Endodermal cell (in vitro differentiated cells): ENCODE data around the gene NR1D2. TPM values are rescaled to one million over a fixed set of nuclear protein-coding genes. Genes with fewer than 3 reads are reported as not detected.

ENCODE experiments used
- DNase-seq: peaks from one replicate; pipeline ENCODE4 v3.0.0-alpha.2; 2017
- H3K27ac ChIP-seq: 2 replicates; pipeline ENCODE4 v1.5.1; 2013; ENCODE audit warnings: mild to moderate bottlenecking, low read depth, low read length, moderate library complexity
- H3K27me3 ChIP-seq: 2 replicates; pipeline ENCODE4 v1.6.1; 2013; ENCODE audit warnings: mild to moderate bottlenecking, low read length, moderate library complexity; ENCODE audit not compliant: insufficient read depth, control insufficient read depth, poor library complexity, severe bottlenecking
- H3K36me3 ChIP-seq: 2 replicates; pipeline ENCODE4 v1.7.0; 2013; ENCODE audit warnings: mild to moderate bottlenecking, low read length, moderate library complexity; ENCODE audit not compliant: control insufficient read depth, insufficient read depth
- H3K4me1 ChIP-seq: one replicate; pipeline ENCODE4 v1.7.0; 2013; ENCODE audit warnings: low read length; ENCODE audit not compliant: control insufficient read depth, insufficient read depth
- H3K4me3 ChIP-seq: 2 replicates; pipeline ENCODE4 v1.5.1; 2013; ENCODE audit warnings: mild to moderate bottlenecking, low read length, moderate library complexity
- H3K9ac ChIP-seq: 2 replicates; pipeline ENCODE4 v1.6.1; 2013; ENCODE audit warnings: mild to moderate bottlenecking, low read length, moderate library complexity; ENCODE audit not compliant: poor library complexity, severe bottlenecking; ENCODE audit errors: extremely low read depth
- H3K9me3 ChIP-seq: 2 replicates; pipeline ENCODE4 v1.6.1; 2013; ENCODE audit warnings: mild to moderate bottlenecking, low read length, moderate library complexity; ENCODE audit not compliant: control insufficient read depth
- H3K27ac Mint-ChIP-seq: 2 replicates; pipeline ENCODE4 v1.8.0; 2020; ENCODE audit warnings: mixed read lengths
- H3K27me3 Mint-ChIP-seq: 2 replicates; pipeline ENCODE4 v1.8.0; 2021; ENCODE audit warnings: mild to moderate bottlenecking, mixed read lengths; ENCODE audit not compliant: insufficient read depth
- H3K36me3 Mint-ChIP-seq: 2 replicates; pipeline ENCODE4 v1.8.0; 2020; ENCODE audit warnings: low read depth, mixed read lengths
- H3K4me1 Mint-ChIP-seq: 2 replicates; pipeline ENCODE4 v1.8.0; 2020; ENCODE audit warnings: mixed read lengths
- H3K4me3 Mint-ChIP-seq: 2 replicates; pipeline ENCODE4 v1.8.0; 2020; ENCODE audit warnings: mild to moderate bottlenecking, moderate library complexity, mixed read lengths
- H3K9me3 Mint-ChIP-seq: 2 replicates; pipeline ENCODE4 v1.8.0; 2020; ENCODE audit warnings: mild to moderate bottlenecking, mixed read lengths
- WGBS, 2 experiments: methylation state at CpG; one replicate each; pipeline versions ENCODE4 v1.1.5 to v1.1.7; 2013; ENCODE audit warnings: missing lambda C conversion rate in 2 of 2, mixed read lengths in 1 of 2; ENCODE audit not compliant: insufficient coverage in 1 of 2, insufficient read length in 1 of 2; 5-methylcytosine and 5-hydroxymethylcytosine counted together
- total RNA-seq, 2 donors: library from RNA; stranded (reverse); fragmentation: NEBNext Ultra II Directional in 1 of 2; extraction: Animal tissue kit (Norgen Biotek cat#: 25700) in 1 of 2; gene quantifications; 2 replicates in 1 of 2; 3 replicates in 1 of 2; pipeline ENCODE4 v1.2.1, GENCODE V29; 2021
- TF ChIP-seq, protein P1 (sequence below): fragments of 200-600 bp; sonication (generic); conservative IDR thresholded peaks from 2 replicates; pipeline ENCODE4 v1.5.0; 2021; ENCODE audit warnings: antibody characterized with exemption, mild to moderate bottlenecking

Gene NR1D2
- total RNA-seq, 2 donors from 2014 or later = 22.7 to 30.5 TPM

DNA sequence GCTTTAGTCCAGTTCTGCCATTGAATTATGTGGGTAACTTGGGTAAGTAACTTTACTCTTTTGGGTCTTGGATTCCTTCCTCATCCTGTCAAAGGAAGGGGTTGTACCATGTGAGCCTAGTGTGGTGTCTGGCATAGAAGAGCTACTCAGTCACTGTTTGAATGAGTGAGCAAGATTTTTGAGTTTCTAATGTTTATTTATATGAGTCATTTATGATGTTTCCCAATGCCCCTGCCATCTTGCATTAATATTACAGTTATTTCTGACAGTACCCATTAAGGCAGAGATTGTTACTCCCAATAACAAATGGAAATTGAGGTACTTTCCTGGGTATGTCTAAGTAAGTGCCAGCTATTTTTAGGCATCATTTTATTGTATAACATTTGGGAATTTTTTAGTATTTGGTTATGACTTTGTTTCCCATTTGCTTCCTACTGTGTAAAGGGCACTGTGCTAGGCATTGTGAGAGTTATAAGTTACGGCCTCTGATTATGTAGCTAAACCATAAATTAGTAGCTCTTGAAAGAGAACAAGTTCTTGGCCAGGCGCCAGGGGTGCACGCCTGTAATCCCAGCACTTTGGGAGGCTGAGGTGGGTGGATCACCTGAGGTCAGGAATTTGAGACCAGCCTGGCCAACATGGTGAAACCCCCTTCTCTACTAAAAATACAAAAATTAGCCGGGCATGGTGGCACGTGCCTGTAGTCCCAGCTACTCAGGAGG is 23.5 kb downstream of the NR1D2 start:
- H3K27ac Mint-ChIP-seq = no peak overlapping the region

DNA sequence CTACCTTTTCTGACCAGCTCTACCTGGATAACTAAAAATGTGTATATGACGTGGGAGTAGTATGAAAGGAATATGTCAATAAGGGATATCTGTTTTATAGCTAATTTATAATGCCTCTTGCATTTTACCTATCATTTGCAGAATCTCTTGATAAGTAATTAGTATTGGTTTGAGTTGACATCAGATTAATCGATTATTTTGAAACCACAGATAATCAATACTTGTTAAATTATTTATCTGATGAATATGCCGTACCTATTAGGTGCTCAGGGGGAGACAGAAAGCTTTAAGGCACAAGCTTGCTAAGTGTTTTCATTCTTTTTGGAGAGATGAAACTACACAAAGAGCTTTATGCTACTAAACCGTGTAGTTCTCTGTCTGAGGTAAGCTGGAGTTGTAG is 24.3 kb downstream of the NR1D2 start:
- TF ChIP-seq, protein P1, sequence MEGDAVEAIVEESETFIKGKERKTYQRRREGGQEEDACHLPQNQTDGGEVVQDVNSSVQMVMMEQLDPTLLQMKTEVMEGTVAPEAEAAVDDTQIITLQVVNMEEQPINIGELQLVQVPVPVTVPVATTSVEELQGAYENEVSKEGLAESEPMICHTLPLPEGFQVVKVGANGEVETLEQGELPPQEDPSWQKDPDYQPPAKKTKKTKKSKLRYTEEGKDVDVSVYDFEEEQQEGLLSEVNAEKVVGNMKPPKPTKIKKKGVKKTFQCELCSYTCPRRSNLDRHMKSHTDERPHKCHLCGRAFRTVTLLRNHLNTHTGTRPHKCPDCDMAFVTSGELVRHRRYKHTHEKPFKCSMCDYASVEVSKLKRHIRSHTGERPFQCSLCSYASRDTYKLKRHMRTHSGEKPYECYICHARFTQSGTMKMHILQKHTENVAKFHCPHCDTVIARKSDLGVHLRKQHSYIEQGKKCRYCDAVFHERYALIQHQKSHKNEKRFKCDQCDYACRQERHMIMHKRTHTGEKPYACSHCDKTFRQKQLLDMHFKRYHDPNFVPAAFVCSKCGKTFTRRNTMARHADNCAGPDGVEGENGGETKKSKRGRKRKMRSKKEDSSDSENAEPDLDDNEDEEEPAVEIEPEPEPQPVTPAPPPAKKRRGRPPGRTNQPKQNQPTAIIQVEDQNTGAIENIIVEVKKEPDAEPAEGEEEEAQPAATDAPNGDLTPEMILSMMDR = no peak
- Histone ChIP-seq H3K27ac (no peak overlapping the region), H3K9me3 (no peaks in the 10 kb centered on the region), H3K36me3 (peaks cover 46% of the 10 kb centered on the region), H3K9ac (no peak overlapping the region), H3K4me3 (no peak overlapping the region), H3K27me3 (no peaks in the 10 kb centered on the region), H3K4me1 (no peaks in the 10 kb centered on the region)
- Mint-ChIP-seq H3K36me3 (peaks cover 32% of the 10 kb centered on the region), H3K9me3 (no peaks in the 10 kb centered on the region), H3K4me3 (no peak overlapping the region), H3K27ac (no peak overlapping the region), H3K27me3 (no peaks in the 10 kb centered on the region), H3K4me1 (peaks cover 9% of the 10 kb centered on the region)
- no peak for DNase-seq
- WGBS, 2 experiments = 73 to 92% methylated on average over 2 to 3 of the region's 4 CpGs

More for the DNA sequence above, 23.5 kb downstream of the NR1D2 start:
- Mint-ChIP-seq H3K36me3 (peaks cover 34% of the 10 kb centered on the region), H3K27me3 (no peaks in the 10 kb centered on the region), H3K4me3 (no peak overlapping the region), H3K9me3 (no peaks in the 10 kb centered on the region), H3K4me1 (peaks cover 9% of the 10 kb centered on the region)
- 95 to 96% methylated on average over 3 to 5 of the region's 5 CpGs for WGBS, 2 experiments
- Histone ChIP-seq H3K27me3 (no peaks in the 10 kb centered on the region), H3K9ac (no peak overlapping the region), H3K9me3 (no peaks in the 10 kb centered on the region), H3K36me3 (peaks cover 46% of the 10 kb centered on the region), H3K4me1 (no peaks in the 10 kb centered on the region), H3K4me3 (no peak overlapping the region), H3K27ac (no peak overlapping the region)
- TF ChIP-seq, protein P1 = no peak
- DNase-seq = no peak

DNA sequence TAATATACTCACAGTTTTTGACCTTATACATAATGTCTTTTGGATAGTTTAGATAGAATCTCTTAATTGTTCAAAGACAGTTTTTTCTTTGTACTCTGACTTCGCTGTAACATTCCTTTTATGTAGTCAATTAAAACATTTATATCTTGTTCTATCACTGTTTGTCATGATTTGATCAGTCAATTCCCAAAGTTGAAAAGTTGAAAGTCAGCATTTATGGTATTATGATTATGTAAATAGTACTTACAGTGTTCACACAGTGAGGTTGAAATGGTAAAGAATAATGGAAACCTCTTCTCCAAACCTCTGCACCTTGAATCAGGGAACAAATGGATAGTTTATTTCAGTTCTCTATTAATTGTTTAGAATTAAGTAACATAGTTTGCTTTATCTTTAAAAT is 26.6 kb downstream of the NR1D2 start:
- Histone ChIP-seq H3K36me3 (peaks cover 41% of the 10 kb centered on the region), H3K4me1 (no peaks in the 10 kb centered on the region), H3K9ac (no peak overlapping the region), H3K9me3 (peaks cover 10% of the 10 kb centered on the region), H3K27ac (no peak overlapping the region), H3K4me3 (no peak overlapping the region), H3K27me3 (no peaks in the 10 kb centered on the region)
- Mint-ChIP-seq H3K9me3 (peaks cover 9% of the 10 kb centered on the region), H3K36me3 (peaks cover 34% of the 10 kb centered on the region), H3K27me3 (no peaks in the 10 kb centered on the region), H3K4me3 (no peak overlapping the region), H3K4me1 (peaks cover 9% of the 10 kb centered on the region), H3K27ac (no peak overlapping the region)
- DNase-seq = no peak
- WGBS, 2 experiments = 86% methylated on average over 1 of the region's 1 CpG; no CpG with 5 or more reads in 1 of the 2 experiments
- TF ChIP-seq, protein P1 = no peak
